Activated naive CD4-positive, alpha-beta T cell treated with anti-CD3 and anti-CD28 coated beads, Interleukin-2, amount 10 ng/mL, durations not matched to agents 7 days and 5 days (primary cell): Measurements from ENCODE around the gene SMOC1.

Source experiments
- CTCF ChIA-PET: fragments of 350-600 bp; sonication (Branson Sonifier 250); formaldehyde crosslinking; loops from one replicate; lab custom pipeline; 2021; ENCODE audit warnings: antibody characterized with exemption; lab: Charles Lee
- DNase-seq: peaks from one replicate; pipeline ENCODE4 v3.0.0-alpha.2; 2020
- H3K27ac Mint-ChIP-seq: one replicate; pipeline ENCODE4 v1.8.0; 2021; ENCODE audit warnings: mild to moderate bottlenecking, moderate library complexity, mixed read lengths
- H3K27me3 Mint-ChIP-seq: one replicate; pipeline ENCODE4 v1.8.0; 2021; ENCODE audit warnings: mild to moderate bottlenecking, mixed read lengths
- H3K36me3 Mint-ChIP-seq: one replicate; pipeline ENCODE4 v1.8.0; 2021; ENCODE audit warnings: mixed read lengths
- H3K4me1 Mint-ChIP-seq: one replicate; pipeline ENCODE4 v1.8.0; 2021; ENCODE audit warnings: mixed read lengths
- H3K4me3 Mint-ChIP-seq: one replicate; pipeline ENCODE4 v1.8.0; 2021; ENCODE audit warnings: mild to moderate bottlenecking, moderate library complexity, mixed read lengths
- H3K9me3 Mint-ChIP-seq: one replicate; pipeline ENCODE4 v1.8.0; 2021; ENCODE audit warnings: mixed read lengths

Gene SMOC1

DNA sequence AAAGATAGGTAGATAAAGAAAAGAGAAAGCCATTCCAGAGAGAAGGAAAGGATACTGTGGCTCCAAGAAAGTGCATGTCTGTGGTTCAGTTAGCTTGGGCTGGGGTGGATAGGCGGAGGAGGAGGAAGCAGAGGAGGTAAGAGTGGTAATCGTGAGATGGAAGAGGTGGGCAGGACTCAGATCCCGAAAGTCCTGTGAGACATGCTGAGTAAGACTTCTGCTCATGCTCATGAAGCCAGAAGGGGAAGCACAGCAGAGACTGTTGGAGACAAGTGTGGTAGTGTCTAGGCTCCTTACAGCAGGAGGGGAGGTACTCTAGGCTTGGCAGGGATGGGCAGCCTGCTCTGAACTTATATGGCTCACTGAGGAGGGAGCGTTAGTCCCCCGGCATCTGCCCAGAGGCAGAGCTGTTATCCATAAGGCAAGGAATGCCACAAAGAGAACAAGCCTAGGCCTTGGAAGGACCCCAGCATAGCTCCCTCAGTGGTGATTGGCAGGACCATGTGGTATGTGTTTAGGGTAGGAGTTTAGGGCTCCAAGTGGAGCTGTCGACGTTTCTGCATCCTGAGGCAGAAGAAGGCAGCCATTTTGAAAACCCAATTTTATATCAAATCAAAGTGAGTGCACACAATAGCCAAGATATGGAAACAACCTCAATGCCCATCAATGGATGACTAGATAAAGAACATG is 135.3 kb downstream of the SMOC1 start:
- Mint-ChIP-seq H3K4me1 (peaks cover 18% of the 10 kb centered on the region), H3K27ac (no peak overlapping the region), H3K9me3 (no peaks in the 10 kb centered on the region), H3K27me3 (peaks cover 10% of the 10 kb centered on the region), H3K36me3 (no peaks in the 10 kb centered on the region), H3K4me3 (no peak overlapping the region)
- DNase-seq: no peak
- CTCF ChIA-PET: interaction anchor here (0.6 to 3.6 kb wide), 6 partner anchors 9 to 210 kb away, joined by 3 to 15 read pairs (median 4); no protein-coding TSS in a partner anchor

DNA sequence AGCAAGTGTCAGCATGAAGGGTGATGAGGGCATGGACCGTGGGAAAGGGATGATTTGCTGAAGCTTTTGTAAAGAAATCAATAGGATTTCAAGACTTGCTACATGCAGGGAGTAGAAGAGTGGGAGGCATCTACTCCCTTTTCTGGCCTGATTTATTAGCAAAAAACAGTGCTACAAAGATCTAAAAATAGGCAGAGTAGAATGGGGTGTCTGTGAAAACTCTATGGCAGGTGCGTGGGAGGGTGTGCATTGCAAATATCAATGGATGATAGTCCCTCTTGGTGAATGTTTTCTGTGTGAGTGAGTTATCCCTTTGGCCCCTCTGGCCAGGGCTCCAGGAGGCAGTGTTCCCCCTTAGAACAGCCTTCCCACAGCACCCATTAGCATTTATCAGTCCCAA is 139.0 kb downstream of the SMOC1 start:
- Mint-ChIP-seq H3K27me3 (peaks cover 17% of the 10 kb centered on the region), H3K27ac (no peak overlapping the region), H3K4me1 (peaks cover 18% of the 10 kb centered on the region), H3K9me3 (no peaks in the 10 kb centered on the region), H3K36me3 (no peaks in the 10 kb centered on the region), H3K4me3 (no peak overlapping the region)
- no peak for DNase-seq
- CTCF ChIA-PET: interaction anchor here (2.0 to 3.2 kb wide), 4 partner anchors 10 to 434 kb away, joined by 4 to 12 read pairs (median 8); no protein-coding TSS in a partner anchor

DNA sequence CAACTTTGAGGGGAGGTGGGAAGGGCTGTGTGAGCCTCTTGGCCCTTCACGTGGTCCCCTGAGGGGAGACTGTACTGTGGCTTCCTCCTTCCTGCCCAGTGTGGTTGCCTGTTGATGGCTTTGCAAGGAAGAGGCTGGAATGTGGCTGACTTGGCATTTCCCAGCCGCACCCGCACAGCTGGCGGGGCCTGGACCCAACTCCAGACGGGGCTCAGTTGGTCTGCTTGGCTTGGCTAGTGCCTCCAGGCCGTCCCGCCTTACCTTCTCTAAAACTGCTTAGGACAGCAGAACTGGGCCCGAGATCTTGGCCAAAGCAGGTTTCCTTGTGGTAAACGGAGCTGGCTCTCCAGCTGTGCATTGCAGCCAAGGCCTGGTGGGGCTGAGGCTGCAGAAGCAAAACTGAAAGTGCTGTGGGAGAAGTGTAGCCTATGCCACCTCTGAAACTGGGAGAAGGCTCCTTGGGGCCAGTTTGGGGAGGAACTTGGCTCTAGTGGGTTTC is 139.5 kb downstream of the SMOC1 start:
- peaks cover 18% of the 10 kb centered on the region for H3K4me1 Mint-ChIP-seq
- H3K27ac Mint-ChIP-seq: no peak overlapping the region
- no peaks in the 10 kb centered on the region for H3K9me3 Mint-ChIP-seq
- CTCF ChIA-PET: interaction anchor here (2.0 to 3.2 kb wide), 3 partner anchors 9 to 434 kb away, joined by 4 to 9 read pairs (median 7); no protein-coding TSS in a partner anchor
- H3K36me3 Mint-ChIP-seq: no peaks in the 10 kb centered on the region
- peak; percentile 43 for DNase-seq
- peaks cover 17% of the 10 kb centered on the region for H3K27me3 Mint-ChIP-seq
- H3K4me3 Mint-ChIP-seq: no peak overlapping the region

DNA sequence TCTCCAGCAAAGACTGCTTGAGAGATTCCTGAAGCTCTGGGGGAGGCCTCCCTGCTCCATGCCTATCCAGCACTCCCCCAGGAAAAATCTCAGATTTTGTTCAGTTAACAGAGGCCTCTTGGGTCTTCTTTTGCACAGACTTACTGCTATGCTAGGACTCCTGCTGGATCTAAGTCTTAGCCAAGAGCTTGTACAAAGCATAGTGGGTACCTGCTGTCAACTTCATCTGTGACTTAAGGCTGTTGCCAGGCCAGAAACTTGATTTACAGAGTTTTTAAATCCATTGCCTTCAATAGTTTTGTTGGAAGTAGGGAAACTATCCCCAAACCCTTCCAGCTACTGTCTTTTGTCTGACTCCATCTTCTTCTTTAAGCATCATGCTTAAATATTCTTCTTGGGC is 140.5 kb downstream of the SMOC1 start:
- peaks cover 11% of the 10 kb centered on the region for H3K27me3 Mint-ChIP-seq
- CTCF ChIA-PET: interaction anchor here (2.0 to 3.2 kb wide), 3 partner anchors 8 to 435 kb away, joined by 4 to 9 read pairs (median 7); no protein-coding TSS in a partner anchor
- H3K4me1 Mint-ChIP-seq: peaks cover 18% of the 10 kb centered on the region
- no peak overlapping the region for H3K4me3 Mint-ChIP-seq
- no peaks in the 10 kb centered on the region for H3K9me3 Mint-ChIP-seq
- no peak for DNase-seq
- no peaks in the 10 kb centered on the region for H3K36me3 Mint-ChIP-seq
- H3K27ac Mint-ChIP-seq: no peak overlapping the region

DNA sequence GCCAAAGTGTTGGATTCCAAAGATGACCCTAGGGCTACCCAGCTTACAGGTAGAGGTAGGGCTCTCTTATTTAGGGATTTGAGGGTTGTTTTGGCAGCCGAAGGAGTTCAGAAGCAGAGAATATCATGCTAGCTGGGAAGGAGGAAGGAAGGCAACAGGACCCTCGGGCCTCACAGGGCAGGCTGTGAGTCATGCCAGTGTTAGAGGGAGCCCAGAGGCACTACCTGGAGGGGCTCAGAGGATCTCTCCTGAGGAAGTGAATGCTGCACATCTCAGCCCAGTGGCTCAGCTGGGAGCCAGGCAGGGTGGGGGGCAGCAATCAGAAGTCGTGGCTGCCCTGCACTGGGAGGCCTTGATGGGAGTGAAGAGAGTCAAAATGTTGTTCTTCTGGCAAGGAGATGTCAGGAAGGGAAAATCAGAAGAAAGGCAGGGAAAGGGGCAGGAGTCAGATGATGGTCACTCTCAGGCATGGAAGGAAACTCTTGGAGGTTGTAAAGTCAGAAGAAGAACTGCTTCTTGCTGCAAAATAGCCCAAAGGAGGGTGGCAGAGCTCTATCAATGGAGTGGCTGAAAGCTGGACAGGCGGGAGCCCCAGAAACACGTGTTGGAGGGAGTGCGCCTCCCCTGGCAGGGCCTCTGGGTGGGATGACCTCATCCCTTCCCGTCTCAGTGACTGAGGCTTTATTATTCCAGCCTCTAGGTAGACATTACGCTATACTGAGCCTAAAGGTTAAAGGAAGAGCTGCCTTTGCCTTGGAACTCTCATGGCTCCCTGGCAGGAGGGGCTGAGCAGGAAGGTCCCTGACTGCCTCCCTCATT is 141.3 kb downstream of the SMOC1 start:
- Mint-ChIP-seq H3K36me3 (no peaks in the 10 kb centered on the region), H3K27ac (no peak overlapping the region), H3K4me3 (no peak overlapping the region), H3K27me3 (peaks cover 11% of the 10 kb centered on the region), H3K9me3 (no peaks in the 10 kb centered on the region), H3K4me1 (peaks cover 18% of the 10 kb centered on the region)
- CTCF ChIA-PET: interaction anchor here (1.2 to 3.2 kb wide), 4 partner anchors 7 to 436 kb away, joined by 4 to 9 read pairs (median 6); no protein-coding TSS in a partner anchor
- no peak for DNase-seq

DNA sequence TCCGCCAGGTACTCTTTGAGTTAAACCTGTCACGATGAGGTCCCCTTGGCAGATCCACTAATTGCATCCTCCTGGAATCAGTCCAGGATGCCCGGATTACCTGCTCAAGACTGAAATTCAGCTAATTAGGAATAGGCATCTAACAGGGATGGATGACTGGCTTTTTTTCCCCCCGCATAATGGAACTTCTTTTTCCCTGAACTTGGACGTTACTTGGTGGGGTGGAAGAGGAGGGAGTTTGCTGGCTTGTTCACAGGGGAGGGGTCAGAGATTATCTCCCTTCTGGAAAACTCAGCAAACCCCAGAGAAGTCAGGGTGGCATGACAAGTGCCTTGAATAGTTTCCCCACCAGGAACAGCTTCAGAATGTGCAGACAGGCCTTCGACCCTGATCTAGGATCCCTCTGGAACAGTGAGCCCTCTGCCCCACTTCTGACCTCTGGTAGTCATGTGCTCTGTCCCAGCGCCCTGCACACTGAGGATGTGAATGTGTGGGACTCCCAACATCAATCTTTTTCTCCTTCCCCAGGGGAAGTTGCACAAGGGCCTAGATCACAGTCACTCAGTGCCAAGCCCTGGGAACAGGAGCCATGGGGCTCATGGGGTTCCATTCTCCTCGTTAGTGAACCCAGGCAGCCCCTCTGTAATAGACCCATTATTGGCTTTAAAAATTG is 142.5 kb downstream of the SMOC1 start:
- no peak overlapping the region for H3K27ac Mint-ChIP-seq
- peaks cover 8% of the 10 kb centered on the region for H3K27me3 Mint-ChIP-seq
- H3K9me3 Mint-ChIP-seq: no peaks in the 10 kb centered on the region
- CTCF ChIA-PET: interaction anchor here (1.2 to 3.2 kb wide), 2 partner anchors 144 to 203 kb away, joined by 4 to 9 read pairs; no protein-coding TSS in a partner anchor
- DNase-seq: no peak
- no peak overlapping the region for H3K4me3 Mint-ChIP-seq
- peaks cover 18% of the 10 kb centered on the region for H3K4me1 Mint-ChIP-seq
- H3K36me3 Mint-ChIP-seq: no peaks in the 10 kb centered on the region

DNA sequence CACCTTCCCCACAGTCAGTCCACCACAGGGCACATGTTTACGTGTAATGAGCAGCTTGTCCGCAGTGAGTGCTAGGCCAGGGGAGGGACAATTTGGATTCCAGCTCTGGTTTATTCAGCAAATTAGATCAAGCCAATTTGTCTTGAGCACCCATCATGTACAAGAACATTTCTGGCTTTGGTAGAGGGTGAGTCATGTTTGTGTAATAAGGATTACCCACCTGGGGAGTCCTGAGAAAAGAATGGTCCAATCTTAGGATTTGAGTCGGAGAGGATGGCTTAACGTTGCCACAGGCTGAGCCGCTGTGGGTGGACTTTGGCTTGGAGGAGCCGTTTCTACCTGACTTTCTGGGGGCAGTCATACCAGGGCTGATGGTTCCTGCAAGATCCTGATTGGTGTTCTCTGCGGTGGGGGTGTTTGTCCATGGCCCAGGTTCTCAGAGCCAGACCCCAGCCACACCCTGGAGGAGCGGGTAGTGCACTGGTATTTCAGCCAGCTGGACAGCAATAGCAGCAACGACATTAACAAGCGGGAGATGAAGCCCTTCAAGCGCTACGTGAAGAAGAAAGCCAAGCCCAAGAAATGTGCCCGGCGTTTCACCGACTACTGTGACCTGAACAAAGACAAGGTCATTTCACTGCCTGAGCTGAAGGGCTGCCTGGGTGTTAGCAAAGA is 143.7 kb downstream of the SMOC1 start:
- CTCF ChIA-PET: interaction anchor here (1.2 kb wide), 1 partner anchor 292 kb away, joined by 4 read pairs; no protein-coding TSS in a partner anchor
- Mint-ChIP-seq H3K27ac (no peak overlapping the region), H3K27me3 (peaks cover 8% of the 10 kb centered on the region), H3K4me3 (no peak overlapping the region), H3K36me3 (no peaks in the 10 kb centered on the region), H3K4me1 (peaks cover 16% of the 10 kb centered on the region), H3K9me3 (no peaks in the 10 kb centered on the region)
- DNase-seq: no peak

DNA sequence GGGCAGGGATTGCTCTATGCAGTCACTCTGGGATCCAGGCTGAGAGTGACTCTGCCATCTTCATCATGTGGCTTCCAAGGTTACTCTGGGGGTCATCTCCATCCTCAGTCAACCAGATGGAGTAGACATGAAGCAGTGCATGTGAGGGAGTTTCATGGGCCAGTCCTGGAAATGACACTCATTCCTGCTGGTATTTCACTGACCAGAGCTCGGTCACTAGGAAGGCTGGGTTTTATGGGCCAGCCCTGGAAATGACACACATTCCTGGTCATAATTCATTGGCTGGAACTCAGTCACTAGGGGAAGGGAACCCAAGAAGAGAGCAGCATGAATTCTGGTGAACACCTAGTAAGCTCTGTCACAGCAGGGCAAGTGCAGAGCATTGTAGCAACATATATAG is 144.7 kb downstream of the SMOC1 start:
- no peak overlapping the region for H3K4me3 Mint-ChIP-seq
- H3K27me3 Mint-ChIP-seq: peaks cover 8% of the 10 kb centered on the region
- DNase-seq: no peak
- no peaks in the 10 kb centered on the region for H3K36me3 Mint-ChIP-seq
- H3K9me3 Mint-ChIP-seq: no peaks in the 10 kb centered on the region
- peaks cover 6% of the 10 kb centered on the region for H3K4me1 Mint-ChIP-seq
- no peak overlapping the region for H3K27ac Mint-ChIP-seq
- CTCF ChIA-PET: interaction anchor here (1.2 to 1.6 kb wide), 3 partner anchors 10 to 293 kb away, joined by 3 to 5 read pairs (median 4); no protein-coding TSS in a partner anchor

DNA sequence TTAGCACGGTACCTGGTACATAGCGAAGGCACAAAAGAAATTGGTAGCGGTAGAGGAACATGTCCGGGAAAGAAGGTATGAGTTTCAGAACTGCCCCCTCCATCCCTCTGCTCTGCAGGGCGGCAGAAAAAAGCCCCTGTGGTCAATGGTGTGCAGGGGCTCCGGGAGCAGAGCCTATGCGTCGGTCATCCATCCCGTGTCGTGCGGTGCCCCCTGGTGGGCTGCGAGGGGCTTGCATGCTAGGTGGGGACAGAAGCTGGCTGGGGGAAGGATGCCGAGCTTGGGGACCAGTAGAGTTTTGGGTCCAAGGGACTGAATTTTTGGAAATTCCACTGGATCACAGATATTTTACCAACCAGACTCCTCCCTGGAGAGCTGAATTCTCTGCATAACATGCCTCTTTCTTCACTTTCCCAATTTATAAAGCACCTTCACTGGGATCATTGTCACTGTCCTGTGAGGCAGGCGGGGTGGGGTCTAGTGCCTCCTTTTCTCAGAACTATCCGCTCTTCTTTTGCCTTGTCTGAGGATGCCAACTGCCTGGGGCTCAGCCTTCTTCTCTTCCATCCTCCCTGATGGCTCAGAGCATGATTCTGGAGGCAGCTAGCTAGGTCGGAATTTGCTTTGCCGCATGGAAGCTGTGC is 148.7 kb downstream of the SMOC1 start:
- Mint-ChIP-seq H3K36me3 (no peaks in the 10 kb centered on the region), H3K4me1 (no peaks in the 10 kb centered on the region), H3K27me3 (no peaks in the 10 kb centered on the region), H3K27ac (no peak overlapping the region), H3K9me3 (no peaks in the 10 kb centered on the region), H3K4me3 (no peak overlapping the region)
- DNase-seq: peak; percentile 76
- CTCF ChIA-PET: interaction anchor here (0.6 to 3.0 kb wide), 29 partner anchors 8 to 1947 kb away, joined by 3 to 27 read pairs (median 5); partner anchors contain the start of gene SMOC1

DNA sequence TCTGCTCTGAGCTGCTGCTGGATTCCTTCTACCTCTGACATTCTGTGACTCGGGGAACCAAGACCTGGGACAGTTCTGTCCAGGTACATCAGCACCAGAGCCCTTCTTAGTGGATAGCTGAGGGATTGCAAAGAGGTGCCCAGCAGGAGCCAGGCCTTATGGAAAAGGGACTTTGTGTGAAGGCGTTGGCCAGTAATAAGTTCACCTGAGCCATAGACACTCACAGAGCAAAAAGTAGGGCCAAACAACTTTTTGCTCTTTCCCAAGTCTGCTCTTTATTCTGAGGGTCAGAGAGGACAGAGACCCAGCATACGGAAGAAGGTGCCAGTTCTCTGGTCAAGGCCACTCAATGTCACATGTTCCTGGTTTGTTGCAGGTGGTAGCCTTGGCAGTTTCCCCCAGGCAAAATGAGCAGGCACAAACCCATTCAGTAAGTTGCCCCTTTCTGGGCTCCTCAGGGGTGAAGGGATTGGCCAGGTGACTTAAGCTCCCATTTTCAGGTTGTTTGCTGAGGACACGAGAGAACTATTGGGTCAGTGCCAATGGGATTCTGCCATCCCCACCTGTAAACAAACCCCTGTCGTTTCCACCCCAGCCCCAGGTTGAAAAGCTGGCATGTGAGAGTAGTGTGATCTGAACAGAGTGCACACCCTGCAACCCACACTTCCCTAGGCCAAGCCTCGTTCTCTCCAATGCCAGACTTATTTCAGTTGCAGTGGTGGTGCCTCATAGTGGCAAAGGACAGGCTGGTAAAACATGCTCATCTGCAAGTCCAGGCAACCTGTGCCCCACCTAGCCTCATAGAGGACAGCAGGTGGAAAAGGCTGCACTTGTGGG is 150.3 kb downstream of the SMOC1 start:
- CTCF ChIA-PET: interaction anchor here (1.1 to 2.7 kb wide), 5 partner anchors 8 to 539 kb away, joined by 3 to 15 read pairs (median 4); no protein-coding TSS in a partner anchor
- Mint-ChIP-seq H3K9me3 (no peaks in the 10 kb centered on the region), H3K36me3 (no peaks in the 10 kb centered on the region), H3K27me3 (no peaks in the 10 kb centered on the region), H3K4me1 (no peaks in the 10 kb centered on the region), H3K27ac (no peak overlapping the region), H3K4me3 (no peak overlapping the region)
- DNase-seq: no peak

DNA sequence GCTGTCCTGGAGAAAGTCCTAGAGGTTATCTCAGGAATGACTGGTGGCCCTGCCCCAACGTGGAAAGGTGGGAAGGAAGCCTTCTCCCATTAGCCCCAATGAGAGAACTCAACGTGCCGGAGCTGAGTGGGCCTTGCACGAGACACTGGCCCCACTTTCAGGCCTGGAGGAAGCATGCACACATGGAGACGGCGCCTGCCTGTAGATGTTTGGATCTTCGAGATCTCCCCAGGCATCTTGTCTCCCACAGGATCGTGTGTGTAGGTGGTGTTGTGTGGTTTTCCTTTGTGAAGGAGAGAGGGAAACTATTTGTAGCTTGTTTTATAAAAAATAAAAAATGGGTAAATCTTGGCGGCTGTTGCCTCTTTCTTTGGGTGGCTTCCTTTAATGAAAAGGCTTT is 152.8 kb downstream of the SMOC1 start:
- no peaks in the 10 kb centered on the region for H3K9me3 Mint-ChIP-seq
- H3K4me3 Mint-ChIP-seq: no peak overlapping the region
- CTCF ChIA-PET: interaction anchor here (0.5 to 1.4 kb wide), 2 partner anchors 154 to 649 kb away, joined by 3 read pairs; no protein-coding TSS in a partner anchor
- H3K4me1 Mint-ChIP-seq: no peaks in the 10 kb centered on the region
- H3K36me3 Mint-ChIP-seq: no peaks in the 10 kb centered on the region
- DNase-seq: no peak
- no peaks in the 10 kb centered on the region for H3K27me3 Mint-ChIP-seq
- no peak overlapping the region for H3K27ac Mint-ChIP-seq

DNA sequence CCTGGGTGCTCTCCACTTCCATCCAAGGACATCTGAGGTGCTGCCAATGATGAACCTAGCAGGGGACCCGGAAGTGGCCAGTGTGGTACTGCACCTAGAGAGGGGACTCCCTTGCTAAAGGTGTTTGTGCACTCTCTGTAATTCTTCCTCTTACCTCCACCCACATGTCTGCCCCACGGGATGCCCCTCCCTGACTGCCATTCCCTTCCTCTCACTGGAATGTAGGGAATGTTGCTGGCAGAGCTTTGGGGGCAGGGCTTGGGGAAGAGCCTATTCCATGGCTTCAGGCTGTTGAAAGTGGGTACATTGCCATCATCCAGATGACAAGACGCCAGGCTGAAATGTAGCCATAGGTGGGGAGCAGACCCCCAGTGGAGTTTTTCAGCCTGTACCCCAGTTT is 153.2 kb downstream of the SMOC1 start:
- Mint-ChIP-seq H3K27ac (no peak overlapping the region), H3K27me3 (no peaks in the 10 kb centered on the region), H3K4me3 (no peak overlapping the region), H3K9me3 (no peaks in the 10 kb centered on the region), H3K4me1 (no peaks in the 10 kb centered on the region), H3K36me3 (no peaks in the 10 kb centered on the region)
- CTCF ChIA-PET: interaction anchor here (1.4 kb wide), 1 partner anchor 155 kb away, joined by 3 read pairs; no protein-coding TSS in a partner anchor
- DNase-seq: no peak
